ENCODE data around the gene HEY2. TPM values are rescaled to one million over a fixed set of nuclear protein-coding genes. Genes with fewer than 3 reads are reported as not detected.
"Not testable (repeated sequence)": the region's sequence is repeated elsewhere in the genome, so short reads cannot be mapped to it uniquely, and the experiment has no call there.

Gene HEY2
- total and polyA plus RNA-seq, 4 donors = 10.3 to 28.3 (median 22.0) TPM

GRCh38 chr6:125802943-125803377 is 53.5 kb downstream of the HEY2 start:
- no peak overlapping the region for H3K4me3 ChIP-seq (ENCODE audit: low read depth, low read length)
- H3K36me3 ChIP-seq (ENCODE audit: control insufficient read depth, insufficient read depth, low read length) = no peaks in the 10 kb centered on the region
- no peak overlapping the region for H3K27ac ChIP-seq (ENCODE audit: low read depth, low read length)
- 50% methylated on average over 1 of the region's 4 CpGs for WGBS (ENCODE audit: insufficient coverage)
- no peaks in the 10 kb centered on the region for H3K9me3 ChIP-seq (ENCODE audit: control insufficient read depth, insufficient read depth, low read length)
- no peaks in the 10 kb centered on the region for H3K4me1 ChIP-seq (ENCODE audit: control insufficient read depth, insufficient read depth, low read length)
- DNase-seq (ENCODE audit: low read depth in 4 of 6, low spot score in 6 of 6) = no peak
- H3K27me3 ChIP-seq (ENCODE audit: control insufficient read depth, insufficient read depth, low read length) = no peaks in the 10 kb centered on the region

GRCh38 chr6:125804264-125804663 is 54.8 kb downstream of the HEY2 start:
- Histone ChIP-seq H3K27ac (ENCODE audit: low read depth, low read length) (no peak overlapping the region), H3K4me1 (ENCODE audit: control insufficient read depth, insufficient read depth, low read length) (no peaks in the 10 kb centered on the region), H3K4me3 (ENCODE audit: low read depth, low read length) (no peak overlapping the region), H3K27me3 (ENCODE audit: control insufficient read depth, insufficient read depth, low read length) (no peaks in the 10 kb centered on the region), H3K36me3 (ENCODE audit: control insufficient read depth, insufficient read depth, low read length) (no peaks in the 10 kb centered on the region), H3K9me3 (ENCODE audit: control insufficient read depth, insufficient read depth, low read length) (no peaks in the 10 kb centered on the region)
- no peak for DNase-seq (ENCODE audit: low read depth in 4 of 6, low spot score in 6 of 6)

GRCh38 chr6:125804866-125805425 is 55.5 kb downstream of the HEY2 start:
- not testable (repeated sequence) for H3K36me3 ChIP-seq (ENCODE audit: control insufficient read depth, insufficient read depth, low read length); H3K9me3 ChIP-seq (ENCODE audit: control insufficient read depth, insufficient read depth, low read length); H3K4me1 ChIP-seq (ENCODE audit: control insufficient read depth, insufficient read depth, low read length); H3K4me3 ChIP-seq (ENCODE audit: low read depth, low read length); H3K27ac ChIP-seq (ENCODE audit: low read depth, low read length); DNase-seq (ENCODE audit: low read depth in 4 of 6, low spot score in 6 of 6); H3K27me3 ChIP-seq (ENCODE audit: control insufficient read depth, insufficient read depth, low read length)
- WGBS (ENCODE audit: insufficient coverage) = 94% methylated on average over 8 of the region's 10 CpGs

GRCh38 chr6:125806813-125807212 is 57.4 kb downstream of the HEY2 start:
- DNase-seq (ENCODE audit: low read depth in 4 of 6, low spot score in 6 of 6) = no peak
- WGBS (ENCODE audit: insufficient coverage) = 87% methylated on average over 2 of the region's 4 CpGs
- Histone ChIP-seq H3K4me3 (ENCODE audit: low read depth, low read length) (no peak overlapping the region), H3K36me3 (ENCODE audit: control insufficient read depth, insufficient read depth, low read length) (no peaks in the 10 kb centered on the region), H3K9me3 (ENCODE audit: control insufficient read depth, insufficient read depth, low read length) (no peaks in the 10 kb centered on the region), H3K27ac (ENCODE audit: low read depth, low read length) (no peak overlapping the region), H3K27me3 (ENCODE audit: control insufficient read depth, insufficient read depth, low read length) (no peaks in the 10 kb centered on the region), H3K4me1 (ENCODE audit: control insufficient read depth, insufficient read depth, low read length) (no peaks in the 10 kb centered on the region)

- no peak for DNase-seq (ENCODE audit: low read depth in 4 of 6, low spot score in 6 of 6)
- H3K4me3 ChIP-seq (ENCODE audit: low read depth, low read length) = no peak overlapping the region
- H3K9me3 ChIP-seq (ENCODE audit: control insufficient read depth, insufficient read depth, low read length) = no peaks in the 10 kb centered on the region
- H3K27ac ChIP-seq (ENCODE audit: low read depth, low read length) = no peak overlapping the region
- H3K4me1 ChIP-seq (ENCODE audit: control insufficient read depth, insufficient read depth, low read length) = no peaks in the 10 kb centered on the region
- no peaks in the 10 kb centered on the region for H3K27me3 ChIP-seq (ENCODE audit: control insufficient read depth, insufficient read depth, low read length)
- no CpG with 5 or more reads among the region's 4 CpGs for WGBS (ENCODE audit: insufficient coverage)
- no peaks in the 10 kb centered on the region for H3K36me3 ChIP-seq (ENCODE audit: control insufficient read depth, insufficient read depth, low read length)
Observed at GRCh38 chr6:125807293-125807692, 57.9 kb downstream of the HEY2 start.

- WGBS (ENCODE audit: insufficient coverage) = 76% methylated on average over 4 of the region's 4 CpGs
- DNase-seq (ENCODE audit: low read depth in 4 of 6, low spot score in 6 of 6) = no peak
- no peak overlapping the region for H3K27ac ChIP-seq (ENCODE audit: low read depth, low read length)
- no peaks in the 10 kb centered on the region for H3K36me3 ChIP-seq (ENCODE audit: control insufficient read depth, insufficient read depth, low read length)
- H3K4me3 ChIP-seq (ENCODE audit: low read depth, low read length) = no peak overlapping the region
- H3K4me1 ChIP-seq (ENCODE audit: control insufficient read depth, insufficient read depth, low read length) = no peaks in the 10 kb centered on the region
- no peaks in the 10 kb centered on the region for H3K27me3 ChIP-seq (ENCODE audit: control insufficient read depth, insufficient read depth, low read length)
- no peaks in the 10 kb centered on the region for H3K9me3 ChIP-seq (ENCODE audit: control insufficient read depth, insufficient read depth, low read length)
Observed at GRCh38 chr6:125808060-125808459, 58.6 kb downstream of the HEY2 start.

- H3K36me3 ChIP-seq (ENCODE audit: control insufficient read depth, insufficient read depth, low read length) = no peaks in the 10 kb centered on the region
- no peak overlapping the region for H3K4me3 ChIP-seq (ENCODE audit: low read depth, low read length)
- H3K4me1 ChIP-seq (ENCODE audit: control insufficient read depth, insufficient read depth, low read length) = no peaks in the 10 kb centered on the region
- no peak overlapping the region for H3K27ac ChIP-seq (ENCODE audit: low read depth, low read length)
- H3K27me3 ChIP-seq (ENCODE audit: control insufficient read depth, insufficient read depth, low read length) = no peaks in the 10 kb centered on the region
- no peak for DNase-seq (ENCODE audit: low read depth in 4 of 6, low spot score in 6 of 6)
- H3K9me3 ChIP-seq (ENCODE audit: control insufficient read depth, insufficient read depth, low read length) = no peaks in the 10 kb centered on the region
Observed at GRCh38 chr6:125808591-125808990, 59.2 kb downstream of the HEY2 start.

GRCh38 chr6:125809570-125810170 is 60.2 kb downstream of the HEY2 start:
- Histone ChIP-seq H3K4me3 (ENCODE audit: low read depth, low read length) (no peak overlapping the region), H3K27ac (ENCODE audit: low read depth, low read length) (no peak overlapping the region), H3K4me1 (ENCODE audit: control insufficient read depth, insufficient read depth, low read length) (peaks cover 3% of the 10 kb centered on the region), H3K36me3 (ENCODE audit: control insufficient read depth, insufficient read depth, low read length) (no peaks in the 10 kb centered on the region), H3K27me3 (ENCODE audit: control insufficient read depth, insufficient read depth, low read length) (no peaks in the 10 kb centered on the region), H3K9me3 (ENCODE audit: control insufficient read depth, insufficient read depth, low read length) (no peaks in the 10 kb centered on the region)
- no peak for DNase-seq (ENCODE audit: low read depth in 4 of 6, low spot score in 6 of 6)
- WGBS (ENCODE audit: insufficient coverage) = 48% methylated on average over 2 of the region's 3 CpGs

- no CpG with 5 or more reads among the region's 1 CpG for WGBS (ENCODE audit: insufficient coverage)
- Histone ChIP-seq H3K36me3 (ENCODE audit: control insufficient read depth, insufficient read depth, low read length) (no peaks in the 10 kb centered on the region), H3K27ac (ENCODE audit: low read depth, low read length) (no peak overlapping the region), H3K9me3 (ENCODE audit: control insufficient read depth, insufficient read depth, low read length) (no peaks in the 10 kb centered on the region), H3K27me3 (ENCODE audit: control insufficient read depth, insufficient read depth, low read length) (no peaks in the 10 kb centered on the region), H3K4me3 (ENCODE audit: low read depth, low read length) (no peak overlapping the region), H3K4me1 (ENCODE audit: control insufficient read depth, insufficient read depth, low read length) (peaks cover 3% of the 10 kb centered on the region)
- peak in 1 of 6 donors; percentile 87 for DNase-seq (ENCODE audit: low read depth in 4 of 6, low spot score in 6 of 6)
Observed at GRCh38 chr6:125810445-125810844, 61.0 kb downstream of the HEY2 start.
